Measurements from ENCODE around the gene THBS3.

Gene THBS3

DNA sequence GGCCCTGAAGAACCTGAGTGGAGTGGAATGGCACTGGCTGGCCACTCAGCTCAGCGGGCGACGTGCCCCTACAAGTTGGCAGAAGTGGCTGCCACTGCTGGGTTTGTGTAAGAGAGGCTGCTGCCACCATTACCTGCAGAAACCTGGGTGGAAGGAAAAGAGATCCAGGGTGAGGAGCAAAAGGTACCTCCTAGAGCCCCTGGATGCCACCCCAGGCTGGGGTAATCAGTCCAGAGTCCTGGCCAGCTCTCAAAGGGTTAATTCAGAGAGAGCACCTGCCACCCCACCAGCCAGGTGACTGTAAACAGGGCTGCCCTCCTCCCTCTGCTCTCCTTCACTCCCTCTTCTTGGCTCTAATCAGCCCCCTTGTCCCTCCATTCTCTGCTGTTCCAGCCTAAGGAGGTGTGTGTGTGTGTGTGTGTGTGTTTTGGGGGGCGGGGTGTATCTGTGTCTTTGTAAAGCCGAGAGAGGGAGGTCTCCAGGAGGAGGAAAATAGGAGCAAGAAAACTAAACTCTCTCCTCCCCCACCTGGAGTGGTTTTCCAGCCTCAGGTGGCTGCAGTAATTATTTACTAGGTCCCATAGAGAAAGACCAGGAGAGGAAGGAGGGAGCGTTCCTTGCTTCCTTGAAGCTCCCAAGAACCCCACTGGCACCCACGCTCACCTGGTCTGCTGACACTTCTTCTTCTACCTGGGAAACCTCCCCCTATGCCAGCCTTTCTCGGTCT is 21.5 kb downstream of the THBS3 start:
- Histone ChIP-seq H3K27ac (no peak overlapping the region), H3K4me3 (ENCODE audit: low read depth, low read length) (no peak overlapping the region), H3K9me3 (ENCODE audit: severe bottlenecking) (no peaks in the 10 kb centered on the region), H3K36me3 (peaks cover 3% of the 10 kb centered on the region; the same call in 1 of the 2 replicates), H3K27me3 (ENCODE audit: insufficient read depth, low read depth, severe bottlenecking) (no peaks in the 10 kb centered on the region)
- DNase-seq: no peak
- TF ChIP-seq, protein P1, sequence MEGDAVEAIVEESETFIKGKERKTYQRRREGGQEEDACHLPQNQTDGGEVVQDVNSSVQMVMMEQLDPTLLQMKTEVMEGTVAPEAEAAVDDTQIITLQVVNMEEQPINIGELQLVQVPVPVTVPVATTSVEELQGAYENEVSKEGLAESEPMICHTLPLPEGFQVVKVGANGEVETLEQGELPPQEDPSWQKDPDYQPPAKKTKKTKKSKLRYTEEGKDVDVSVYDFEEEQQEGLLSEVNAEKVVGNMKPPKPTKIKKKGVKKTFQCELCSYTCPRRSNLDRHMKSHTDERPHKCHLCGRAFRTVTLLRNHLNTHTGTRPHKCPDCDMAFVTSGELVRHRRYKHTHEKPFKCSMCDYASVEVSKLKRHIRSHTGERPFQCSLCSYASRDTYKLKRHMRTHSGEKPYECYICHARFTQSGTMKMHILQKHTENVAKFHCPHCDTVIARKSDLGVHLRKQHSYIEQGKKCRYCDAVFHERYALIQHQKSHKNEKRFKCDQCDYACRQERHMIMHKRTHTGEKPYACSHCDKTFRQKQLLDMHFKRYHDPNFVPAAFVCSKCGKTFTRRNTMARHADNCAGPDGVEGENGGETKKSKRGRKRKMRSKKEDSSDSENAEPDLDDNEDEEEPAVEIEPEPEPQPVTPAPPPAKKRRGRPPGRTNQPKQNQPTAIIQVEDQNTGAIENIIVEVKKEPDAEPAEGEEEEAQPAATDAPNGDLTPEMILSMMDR (IDR thresholded peaks at IDR 0.05; ENCODE audit: low read depth, low read length): no peak

DNA sequence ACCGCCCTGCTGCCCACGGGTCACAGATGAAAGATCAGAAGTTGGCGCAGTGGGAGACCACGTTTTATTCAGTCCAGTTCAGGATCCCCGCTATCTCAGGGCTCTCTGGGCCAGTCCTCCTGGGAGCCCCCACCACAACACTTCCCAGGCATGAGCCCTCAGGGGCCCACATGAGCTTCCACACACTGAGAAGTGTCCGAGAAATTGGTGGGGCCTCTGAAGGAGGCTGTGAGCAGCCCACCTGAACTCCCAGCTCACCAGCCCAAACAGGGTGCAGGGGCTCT is 22.0 kb downstream of the THBS3 start:
- H3K27ac ChIP-seq: no peak overlapping the region
- no peaks in the 10 kb centered on the region for H3K9me3 ChIP-seq (ENCODE audit: severe bottlenecking)
- H3K4me3 ChIP-seq (ENCODE audit: low read depth, low read length): no peak overlapping the region
- DNase-seq: no peak
- TF ChIP-seq, protein P1 (IDR thresholded peaks at IDR 0.05; ENCODE audit: low read depth, low read length): no peak
- no peaks in the 10 kb centered on the region for H3K27me3 ChIP-seq (ENCODE audit: insufficient read depth, low read depth, severe bottlenecking)
- H3K36me3 ChIP-seq: peaks cover 5% of the 10 kb centered on the region

DNA sequence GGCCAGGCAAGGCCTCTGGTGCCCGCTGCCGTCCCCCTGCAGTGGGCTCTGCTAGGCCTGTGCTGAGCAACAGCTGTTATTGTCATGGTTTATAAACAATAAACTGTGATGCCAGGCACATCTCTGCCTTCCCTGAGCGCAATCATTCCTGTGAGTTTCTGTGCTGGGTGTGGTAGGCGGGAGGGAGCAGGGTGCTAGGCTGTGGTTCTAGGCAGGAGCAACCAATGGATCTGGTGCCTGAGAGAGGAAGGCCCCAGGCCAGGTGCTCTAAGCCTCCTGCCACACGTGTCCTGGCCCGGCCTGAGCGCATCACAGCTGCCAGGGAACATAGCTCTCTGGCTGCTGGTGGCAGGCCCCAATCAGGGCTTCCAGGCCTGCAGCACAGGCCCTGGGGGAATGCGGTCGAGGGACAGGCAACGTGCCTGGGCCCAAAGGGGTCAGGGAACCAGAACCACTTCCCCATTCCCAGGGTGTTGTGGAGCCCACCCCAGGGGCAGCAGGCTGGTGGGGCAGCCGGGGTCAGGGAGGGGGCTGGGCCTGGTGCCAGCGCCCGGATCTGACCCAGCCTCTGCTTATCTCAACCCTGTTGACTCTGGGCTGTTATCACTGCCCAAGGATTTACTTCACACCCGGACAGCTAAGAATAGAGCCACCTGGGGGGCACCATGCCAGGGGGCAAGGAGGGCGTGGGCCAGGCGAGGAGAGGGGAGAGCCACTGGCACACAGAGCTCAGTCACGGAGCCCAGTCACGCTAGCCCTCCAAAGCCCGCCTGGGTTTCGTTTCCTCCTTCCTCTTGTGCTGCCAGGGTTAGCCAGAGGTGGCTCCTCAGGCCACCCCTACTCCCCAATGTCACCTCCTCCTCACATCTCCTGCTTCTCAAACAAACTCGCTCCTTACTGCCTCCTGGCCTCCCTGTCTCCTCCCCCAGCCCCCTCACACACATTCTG is 22.6 kb downstream of the THBS3 start:
- Histone ChIP-seq H3K4me3 (ENCODE audit: low read depth, low read length) (no peak overlapping the region), H3K36me3 (peaks cover 11% of the 10 kb centered on the region), H3K9me3 (ENCODE audit: severe bottlenecking) (no peaks in the 10 kb centered on the region), H3K27me3 (ENCODE audit: insufficient read depth, low read depth, severe bottlenecking) (no peaks in the 10 kb centered on the region), H3K27ac (no peak overlapping the region)
- TF ChIP-seq, protein P1 (IDR thresholded peaks at IDR 0.05; ENCODE audit: low read depth, low read length): no peak
- DNase-seq: no peak

DNA sequence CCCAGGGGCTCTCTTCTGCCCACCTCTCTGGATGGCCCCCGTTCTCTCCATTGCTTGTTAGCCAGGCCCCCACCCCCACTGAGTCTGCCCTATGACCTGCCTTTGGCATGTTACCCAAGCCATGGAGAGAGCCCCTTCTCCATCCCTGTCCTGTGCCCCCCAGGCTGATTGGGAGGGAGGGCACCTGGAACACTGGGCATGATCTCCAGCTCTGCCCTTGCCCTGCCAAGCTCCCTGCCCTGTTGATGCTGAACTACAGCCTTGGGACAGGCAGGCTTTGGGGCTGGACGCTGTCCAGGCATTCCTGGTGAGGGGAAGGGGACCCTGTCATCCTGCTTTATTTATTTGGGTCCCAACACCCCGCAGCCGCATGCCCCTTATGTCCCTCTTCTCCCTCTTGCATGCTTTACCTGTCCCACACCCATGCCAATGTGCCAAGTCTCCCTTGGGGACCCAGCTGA is 23.3 kb downstream of the THBS3 start:
- no peak overlapping the region for H3K4me3 ChIP-seq (ENCODE audit: low read depth, low read length)
- H3K27ac ChIP-seq: no peak overlapping the region
- H3K27me3 ChIP-seq (ENCODE audit: insufficient read depth, low read depth, severe bottlenecking): no peaks in the 10 kb centered on the region
- no peaks in the 10 kb centered on the region for H3K9me3 ChIP-seq (ENCODE audit: severe bottlenecking)
- DNase-seq: no peak
- TF ChIP-seq, protein P1 (IDR thresholded peaks at IDR 0.05; ENCODE audit: low read depth, low read length): no peak
- peaks cover 18% of the 10 kb centered on the region for H3K36me3 ChIP-seq

DNA sequence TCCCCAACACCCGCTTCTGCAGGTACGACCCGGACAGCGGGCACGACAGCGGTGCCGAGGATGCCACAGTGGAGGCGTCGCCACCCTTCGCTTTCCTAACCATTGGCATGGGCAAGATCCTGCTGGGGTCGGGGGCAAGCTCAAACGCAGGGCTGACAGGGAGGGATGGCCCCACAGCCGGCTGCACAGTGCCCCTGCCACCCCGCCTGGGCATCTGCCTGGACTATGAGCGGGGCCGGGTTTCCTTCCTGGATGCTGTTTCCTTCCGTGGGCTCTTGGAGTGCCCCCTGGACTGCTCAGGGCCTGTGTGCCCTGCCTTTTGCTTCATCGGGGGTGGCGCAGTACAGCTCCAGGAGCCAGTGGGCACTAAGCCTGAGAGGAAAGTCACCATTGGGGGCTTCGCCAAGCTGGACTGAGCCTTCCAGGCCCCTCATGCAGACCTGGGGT is 23.9 kb downstream of the THBS3 start:
- no peaks in the 10 kb centered on the region for H3K9me3 ChIP-seq (ENCODE audit: severe bottlenecking)
- H3K27ac ChIP-seq: no peak overlapping the region
- no peak for DNase-seq
- TF ChIP-seq, protein P1 (IDR thresholded peaks at IDR 0.05; ENCODE audit: low read depth, low read length): no peak
- H3K27me3 ChIP-seq (ENCODE audit: insufficient read depth, low read depth, severe bottlenecking): no peaks in the 10 kb centered on the region
- H3K36me3 ChIP-seq: peaks cover 18% of the 10 kb centered on the region
- H3K4me3 ChIP-seq (ENCODE audit: low read depth, low read length): no peak overlapping the region

Measured in WERI-Rb-1 (cell line).